ENCODE data around the gene PALD1. TPM values are rescaled to one million over a fixed set of nuclear protein-coding genes. Genes with fewer than 3 reads are reported as not detected.

The PALD1 gene
- total and polyA plus RNA-seq, 9 of the 15 experiments (the other 6 are each of a cell fraction or from before 2014, with no cell fraction given): 0.03 to 0.29 (median 0.09) TPM; not detected in 2

GRCh38 chr10:70579234-70580002, 100.9 kb downstream of the PALD1 start (continued):
- no peak for TF ChIP-seq JUN (IDR thresholded peaks at IDR 0.05; ENCODE audit: borderline replicate concordance, low read depth, low read length)
- TF ChIP-seq JUN (CRISPR knock-in tag; IDR thresholded peaks at IDR 0.05; ENCODE audit: borderline replicate concordance): no peak
- no peak for TF ChIP-seq KLF1 (tag; IDR thresholded peaks at IDR 0.05)
- no peak for TF ChIP-seq FOXJ2 (tag; IDR thresholded peaks at IDR 0.05)
- TF ChIP-seq TEAD1 (CRISPR knock-in tag; IDR thresholded peaks at IDR 0.05): peak in 1 of 2 experiments; percentile 83; a peak in 2 of 4 replicates
- TF ChIP-seq ZBTB9 (CRISPR knock-in tag; IDR thresholded peaks at IDR 0.05): 0 out of 2 replicates have a peak, but pooled peaks have one; percentile 53
- TF ChIP-seq ZNF224 (CRISPR knock-in tag; IDR thresholded peaks at IDR 0.05): no peak
- peak; percentile 38 for TF ChIP-seq CBFA2T2 (conservative IDR thresholded peaks at IDR 0.05)
- TF ChIP-seq, protein P1, sequence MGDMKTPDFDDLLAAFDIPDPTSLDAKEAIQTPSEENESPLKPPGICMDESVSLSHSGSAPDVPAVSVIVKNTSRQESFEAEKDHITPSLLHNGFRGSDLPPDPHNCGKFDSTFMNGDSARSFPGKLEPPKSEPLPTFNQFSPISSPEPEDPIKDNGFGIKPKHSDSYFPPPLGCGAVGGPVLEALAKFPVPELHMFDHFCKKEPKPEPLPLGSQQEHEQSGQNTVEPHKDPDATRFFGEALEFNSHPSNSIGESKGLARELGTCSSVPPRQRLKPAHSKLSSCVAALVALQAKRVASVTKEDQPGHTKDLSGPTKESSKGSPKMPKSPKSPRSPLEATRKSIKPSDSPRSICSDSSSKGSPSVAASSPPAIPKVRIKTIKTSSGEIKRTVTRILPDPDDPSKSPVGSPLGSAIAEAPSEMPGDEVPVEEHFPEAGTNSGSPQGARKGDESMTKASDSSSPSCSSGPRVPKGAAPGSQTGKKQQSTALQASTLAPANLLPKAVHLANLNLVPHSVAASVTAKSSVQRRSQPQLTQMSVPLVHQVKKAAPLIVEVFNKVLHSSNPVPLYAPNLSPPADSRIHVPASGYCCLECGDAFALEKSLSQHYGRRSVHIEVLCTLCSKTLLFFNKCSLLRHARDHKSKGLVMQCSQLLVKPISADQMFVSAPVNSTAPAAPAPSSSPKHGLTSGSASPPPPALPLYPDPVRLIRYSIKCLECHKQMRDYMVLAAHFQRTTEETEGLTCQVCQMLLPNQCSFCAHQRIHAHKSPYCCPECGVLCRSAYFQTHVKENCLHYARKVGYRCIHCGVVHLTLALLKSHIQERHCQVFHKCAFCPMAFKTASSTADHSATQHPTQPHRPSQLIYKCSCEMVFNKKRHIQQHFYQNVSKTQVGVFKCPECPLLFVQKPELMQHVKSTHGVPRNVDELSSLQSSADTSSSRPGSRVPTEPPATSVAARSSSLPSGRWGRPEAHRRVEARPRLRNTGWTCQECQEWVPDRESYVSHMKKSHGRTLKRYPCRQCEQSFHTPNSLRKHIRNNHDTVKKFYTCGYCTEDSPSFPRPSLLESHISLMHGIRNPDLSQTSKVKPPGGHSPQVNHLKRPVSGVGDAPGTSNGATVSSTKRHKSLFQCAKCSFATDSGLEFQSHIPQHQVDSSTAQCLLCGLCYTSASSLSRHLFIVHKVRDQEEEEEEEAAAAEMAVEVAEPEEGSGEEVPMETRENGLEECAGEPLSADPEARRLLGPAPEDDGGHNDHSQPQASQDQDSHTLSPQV (IDR thresholded peaks at IDR 0.05): 0 out of 2 replicates have a peak, but pooled peaks have one; percentile 60
- TF ChIP-seq GTF2A2 (tag; IDR thresholded peaks at IDR 0.05): no peak
- peak; percentile 70; the same call in 1 of the 2 replicates for TF ChIP-seq NR4A1 (CRISPR knock-in tag; IDR thresholded peaks at IDR 0.05)
- TF ChIP-seq NR4A1 (tag; IDR thresholded peaks at IDR 0.05): no peak
- peak; percentile 72 for TF ChIP-seq RBM25 (IDR thresholded peaks at IDR 0.05; ENCODE audit: low read depth, low read length, severe bottlenecking)
- no peak for TF ChIP-seq NKRF (IDR thresholded peaks at IDR 0.05; ENCODE audit: borderline replicate concordance)
- TF ChIP-seq ID3 (CRISPR knock-in tag; IDR thresholded peaks at IDR 0.05): no peak
- TF ChIP-seq ID3 (tag; IDR thresholded peaks at IDR 0.05): 0 out of 2 replicates have a peak, but pooled peaks have one; percentile 47
- TF ChIP-seq, protein P2, sequence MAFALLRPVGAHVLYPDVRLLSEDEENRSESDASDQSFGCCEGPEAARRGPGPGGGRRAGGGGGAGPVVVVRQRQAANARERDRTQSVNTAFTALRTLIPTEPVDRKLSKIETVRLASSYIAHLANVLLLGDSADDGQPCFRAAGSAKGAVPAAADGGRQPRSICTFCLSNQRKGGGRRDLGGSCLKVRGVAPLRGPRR (CRISPR knock-in tag; IDR thresholded peaks at IDR 0.05): no peak
- TF ChIP-seq TFAP4 (CRISPR knock-in tag; IDR thresholded peaks at IDR 0.05; ENCODE audit: borderline replicate concordance): peak; percentile 11; the same call in 1 of the 2 replicates
